ENCODE results near the gene SCFD2.

SCFD2 gene

DNA sequence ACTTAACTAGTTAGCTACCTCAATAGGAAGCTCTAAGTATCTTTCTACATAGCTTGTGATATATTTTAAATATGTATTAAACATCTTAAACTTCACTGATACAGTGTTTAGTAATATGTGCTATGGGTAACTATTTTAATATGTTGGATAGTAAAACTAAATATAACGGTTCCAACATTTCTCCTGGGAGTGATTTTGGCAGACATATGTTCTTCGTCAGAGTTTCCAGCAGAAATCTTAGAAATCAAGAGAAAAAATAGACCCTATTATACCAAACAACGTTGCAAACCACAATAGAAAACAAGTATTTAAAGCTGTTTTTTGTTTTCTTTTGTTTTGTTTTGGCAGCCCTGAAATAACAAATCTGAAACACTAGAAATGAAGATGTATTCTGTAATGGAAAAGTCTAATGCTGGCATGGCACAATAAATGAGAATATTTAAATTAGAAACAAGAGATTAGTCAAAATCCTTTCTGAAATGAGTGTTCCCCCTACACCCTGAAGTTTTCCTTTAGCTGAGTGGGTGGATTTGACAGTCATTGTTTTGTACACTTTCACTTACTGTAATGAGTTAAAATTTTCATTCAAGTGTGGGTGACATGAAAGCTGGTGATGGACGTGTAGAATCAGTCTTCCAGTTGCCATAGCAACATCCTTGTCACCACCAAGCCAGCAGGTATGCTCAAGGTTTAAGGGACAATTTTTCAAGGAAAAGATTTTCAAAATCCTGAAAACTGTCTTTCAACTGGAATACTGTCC is 233.5 kb downstream of the SCFD2 start:
- DNase-seq, result peak; percentile 49

DNA sequence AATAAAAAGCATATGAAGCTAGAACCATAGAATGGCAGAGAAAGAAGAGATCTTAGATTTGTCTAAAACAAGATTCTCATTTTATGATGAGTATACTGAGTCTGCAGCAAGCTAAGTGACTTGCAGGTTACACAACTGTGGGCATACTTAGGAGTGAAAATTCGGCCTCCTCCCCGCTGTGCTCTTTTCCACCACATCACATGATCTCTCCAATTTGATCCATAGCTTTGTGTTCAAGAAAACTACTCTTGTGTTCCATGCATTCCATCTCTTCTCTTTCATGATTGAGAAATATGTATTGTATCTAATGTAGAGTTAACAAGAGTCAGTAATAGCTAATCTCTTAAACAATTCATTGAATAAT is 234.3 kb downstream of the SCFD2 start:
- no peak for DNase-seq

DNA sequence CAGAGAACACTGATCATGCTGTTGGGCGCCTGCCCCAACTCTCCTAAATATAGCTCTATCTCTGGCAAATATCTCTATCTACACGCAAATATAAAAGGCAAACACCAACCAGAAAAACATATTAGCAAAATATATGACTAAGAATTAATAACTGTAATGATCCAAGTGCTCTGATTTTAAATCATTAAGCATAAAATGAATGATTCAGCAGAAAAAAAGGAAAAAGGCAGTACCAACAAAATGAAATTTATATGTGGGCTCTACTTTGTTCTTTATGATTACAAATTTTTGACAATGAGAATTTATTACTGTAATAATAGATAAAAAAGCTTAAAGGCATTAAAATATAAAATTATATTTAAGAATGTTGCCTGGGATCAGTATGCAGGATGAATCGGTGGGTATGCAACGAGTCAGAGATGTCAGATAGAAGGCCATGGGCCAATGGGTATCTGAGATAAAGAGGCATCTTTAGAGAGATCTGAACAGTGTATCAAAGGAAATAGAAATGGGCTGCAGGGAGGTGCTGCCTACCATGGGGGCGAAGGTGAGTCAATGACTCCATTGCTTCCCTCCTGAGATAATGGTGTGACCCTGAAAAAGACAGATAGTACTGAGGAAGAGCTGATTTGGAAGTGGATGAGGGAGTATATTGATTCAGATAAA is 234.8 kb downstream of the SCFD2 start:
- no peak for DNase-seq

DNA sequence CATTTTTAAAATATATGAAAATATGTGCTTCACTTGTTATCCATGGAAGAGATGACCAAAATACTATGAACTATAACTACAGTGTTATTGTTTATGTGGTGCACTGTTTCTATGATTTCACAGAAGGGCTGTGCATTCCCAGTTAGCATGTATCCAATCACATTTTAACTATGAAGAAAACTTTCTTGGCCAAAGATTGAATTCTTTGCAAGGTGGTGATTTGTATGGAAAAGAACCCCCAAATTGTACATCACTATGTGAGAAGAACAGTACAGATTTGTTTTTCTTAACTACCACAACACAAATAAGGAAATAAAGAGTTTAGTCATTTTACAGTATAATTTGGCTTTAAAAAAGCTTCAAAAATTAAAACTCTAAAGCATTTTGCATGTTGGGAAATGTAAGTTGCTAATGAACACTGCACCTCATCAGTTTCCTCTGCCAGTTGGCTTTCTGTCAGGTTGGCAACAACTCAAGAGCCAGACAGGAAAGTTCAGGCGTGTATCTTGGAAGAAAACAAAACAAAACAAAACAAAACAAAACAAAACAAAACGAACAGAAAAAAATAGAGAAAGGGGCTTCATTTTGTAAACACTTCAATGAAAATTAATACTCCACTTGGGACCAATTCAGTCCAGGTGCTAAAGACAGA is 237.0 kb downstream of the SCFD2 start:
- no peak for DNase-seq

GRCh38 chr4:53128231-53128630 is 237.6 kb downstream of the SCFD2 start:
- peak; percentile 11 for DNase-seq

GRCh38 chr4:53127365-53127764 is 238.5 kb downstream of the SCFD2 start:
- no peak for DNase-seq

GRCh38 chr4:53126099-53126498 is 239.8 kb downstream of the SCFD2 start:
- no peak for DNase-seq

- no peak for DNase-seq
Measured at GRCh38 chr4:53123819-53124218, 242.0 kb downstream of the SCFD2 start.

- DNase-seq, result no peak
Measured at GRCh38 chr4:53123171-53123570, 242.7 kb downstream of the SCFD2 start.

DNA sequence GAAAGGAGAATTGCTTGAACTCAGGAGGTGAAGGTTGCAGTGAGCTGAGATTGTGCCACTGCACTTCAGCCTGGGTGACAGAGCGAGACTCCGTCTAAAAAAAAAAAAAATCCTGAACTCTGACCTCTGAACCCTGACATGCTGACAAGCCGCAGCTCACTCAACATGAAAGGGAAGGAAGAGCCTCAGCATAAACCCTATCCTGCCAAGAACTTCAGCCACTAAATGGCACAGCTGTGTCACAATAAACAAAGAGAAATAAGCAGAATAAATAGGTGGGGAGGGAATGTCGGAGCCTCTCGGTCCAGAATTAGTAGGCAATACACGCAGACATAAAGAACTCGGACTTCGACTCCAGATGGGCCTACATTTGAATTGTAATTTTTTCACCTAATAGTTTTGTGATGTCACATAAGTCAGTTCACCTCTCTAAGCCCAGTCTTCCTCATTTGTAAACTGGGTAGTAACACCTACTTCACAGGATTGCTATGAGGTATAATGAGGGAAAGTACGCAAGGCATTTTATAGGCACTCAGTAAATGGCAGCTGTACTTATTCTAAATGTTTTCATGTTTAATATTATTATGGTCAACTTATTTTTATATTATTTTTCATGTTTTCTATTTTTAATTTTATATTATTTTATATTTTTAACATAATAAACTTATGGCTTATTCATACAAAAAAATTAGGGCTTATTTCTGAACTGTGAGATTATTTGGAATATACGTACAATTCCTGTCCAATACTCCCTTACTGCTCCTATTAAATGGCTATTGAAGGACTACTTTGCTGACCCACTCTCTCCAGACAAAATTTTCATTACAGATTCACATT is 243.4 kb downstream of the SCFD2 start:
- DNase-seq, result no peak

DNA sequence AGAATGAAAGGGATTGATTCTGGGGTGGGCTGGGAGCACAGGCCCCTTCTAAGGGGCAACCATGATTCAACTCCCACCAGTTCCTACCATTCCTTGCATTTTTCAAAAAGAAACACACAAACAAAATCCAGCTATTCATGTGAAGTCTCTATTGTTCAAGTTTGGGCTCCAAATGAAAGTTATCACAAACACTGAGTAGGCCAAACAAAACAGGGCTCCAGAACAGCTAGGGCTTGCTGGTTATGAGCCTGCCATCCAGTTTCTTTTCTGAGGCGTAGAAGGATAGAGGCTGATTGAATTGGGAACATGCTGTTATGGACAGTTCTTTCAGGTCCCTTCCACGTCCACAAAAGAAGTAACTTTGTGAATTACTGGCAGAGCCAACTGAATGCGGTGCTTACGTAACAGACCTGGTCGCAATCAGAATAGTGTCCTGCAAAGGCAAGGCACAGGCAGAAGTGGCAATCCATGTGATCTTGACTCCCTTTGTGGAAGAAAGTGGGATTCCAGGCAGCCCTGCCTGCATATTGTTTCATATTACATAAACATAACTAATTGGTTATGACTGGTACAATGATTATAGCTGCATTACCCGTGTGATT is 244.5 kb downstream of the SCFD2 start:
- DNase-seq, result no peak

GRCh38 chr4:53120778-53121177 is 245.1 kb downstream of the SCFD2 start:
- DNase-seq, result no peak

- DNase-seq, result peak; percentile 82
Measured at GRCh38 chr4:53119680-53120079, 246.2 kb downstream of the SCFD2 start.

- no peak for DNase-seq
Measured at GRCh38 chr4:53118676-53119075, 247.2 kb downstream of the SCFD2 start.

- DNase-seq, result peak; percentile 49
Measured at GRCh38 chr4:53116954-53117353, 248.9 kb downstream of the SCFD2 start.

DNA sequence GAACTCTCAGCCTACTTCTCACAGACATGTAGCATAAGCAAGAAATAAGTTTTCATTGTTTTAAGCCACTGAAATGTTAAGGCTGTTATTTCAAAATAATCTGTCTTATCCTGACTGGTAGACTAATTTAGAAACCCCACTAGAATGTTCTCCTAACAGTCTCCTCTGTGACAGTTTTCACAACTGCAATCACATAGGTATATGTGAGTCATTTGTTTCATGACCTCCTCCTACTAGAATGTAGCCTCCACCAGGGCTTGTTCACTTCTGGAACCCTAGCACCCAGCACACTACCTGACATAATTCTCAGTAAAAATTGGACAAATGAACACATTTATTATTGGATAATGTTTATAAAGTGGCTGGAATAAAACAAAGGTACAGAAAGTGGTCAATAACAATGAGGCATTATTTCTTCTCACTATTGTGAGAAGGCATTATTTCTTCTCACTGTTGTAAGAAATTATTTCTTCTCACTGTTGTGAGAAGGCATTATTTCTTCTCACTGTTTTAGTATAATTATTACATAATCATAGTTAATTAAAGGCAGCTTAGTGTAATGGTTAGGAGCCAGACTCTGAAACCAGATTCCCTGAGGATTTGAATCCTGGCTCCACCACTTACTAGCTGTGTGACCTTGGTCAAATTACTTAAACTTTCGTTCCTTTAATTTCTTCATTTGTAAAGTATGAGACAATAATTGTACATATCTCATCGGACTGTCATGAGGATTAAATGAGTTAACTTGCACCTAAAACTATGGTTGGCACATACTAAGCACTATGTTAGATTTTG is 252.2 kb downstream of the SCFD2 start:
- peak; percentile 19 for DNase-seq

GRCh38 chr4:53105313-53105712 is 260.5 kb downstream of the SCFD2 start:
- no peak for DNase-seq

- no peak for DNase-seq
Measured at GRCh38 chr4:53103481-53103880, 262.4 kb downstream of the SCFD2 start.

- peak; percentile 84 for DNase-seq
Measured at GRCh38 chr4:53101191-53101581, 264.7 kb downstream of the SCFD2 start.

GRCh38 chr4:53100501-53101190 is 265.2 kb downstream of the SCFD2 start:
- DNase-seq, result peak; percentile 95

DNA sequence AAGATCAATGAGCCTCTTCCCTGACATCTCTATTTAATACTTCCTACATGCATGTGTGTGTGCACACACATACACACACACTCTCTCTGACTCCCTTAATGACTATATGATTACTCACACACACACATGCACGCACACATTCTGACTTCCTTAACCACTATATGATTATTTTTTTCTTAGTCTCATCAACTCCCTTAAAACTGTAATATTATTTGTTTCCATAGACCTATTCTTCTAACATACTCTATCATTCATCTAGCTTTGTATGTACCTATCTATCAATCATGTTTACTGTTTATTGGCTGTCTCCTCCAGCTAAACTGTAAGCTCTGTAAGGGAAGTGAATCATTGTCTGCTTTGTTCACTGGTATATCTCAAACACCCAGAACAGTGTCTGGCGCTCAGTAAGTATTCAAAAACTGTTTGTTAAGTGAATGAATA is 267.2 kb downstream of the SCFD2 start:
- peak; percentile 81 for DNase-seq

Data from fibroblast of upper back skin (primary cell).